UCSD-AML1 (cell line): ENCODE measurements around the gene PRKCA.

Source experiments
- DNase-seq: peaks from one replicate; lab custom pipeline; 2025; ENCODE audit not compliant: unreplicated experiment; lab: John Stamatoyannopoulos, UW

Gene PRKCA

GRCh38 chr17:66538776-66539175, 236.4 kb downstream of the PRKCA start:
- no peak for DNase-seq

- no peak for DNase-seq
These were observed 237.8 kb downstream of the PRKCA start for GRCh38 chr17:66540131-66540781.

GRCh38 chr17:66541461-66542128, 239.2 kb downstream of the PRKCA start:
- DNase-seq, result no peak

- DNase-seq, result no peak
These were observed 239.9 kb downstream of the PRKCA start for GRCh38 chr17:66542129-66542966.

GRCh38 chr17:66542967-66543520, 240.6 kb downstream of the PRKCA start:
- no peak for DNase-seq

GRCh38 chr17:66543526-66543925, 241.1 kb downstream of the PRKCA start:
- no peak for DNase-seq

- no peak for DNase-seq
These were observed 243.5 kb downstream of the PRKCA start for GRCh38 chr17:66545918-66546317.

- DNase-seq, result no peak
These were observed 244.9 kb downstream of the PRKCA start for GRCh38 chr17:66547151-66547865.

GRCh38 chr17:66548158-66548557, 245.7 kb downstream of the PRKCA start:
- DNase-seq, result peak; percentile 46

GRCh38 chr17:66548659-66549310, 246.4 kb downstream of the PRKCA start:
- DNase-seq, result no peak

GRCh38 chr17:66549311-66549704, 246.9 kb downstream of the PRKCA start:
- DNase-seq, result no peak

GRCh38 chr17:66549731-66550207, 247.4 kb downstream of the PRKCA start:
- no peak for DNase-seq

- DNase-seq, result no peak
These were observed 249.4 kb downstream of the PRKCA start for GRCh38 chr17:66551839-66552238.

- DNase-seq, result no peak
These were observed 250.0 kb downstream of the PRKCA start for GRCh38 chr17:66552371-66552770.

- DNase-seq, result no peak
These were observed 253.2 kb downstream of the PRKCA start for GRCh38 chr17:66555605-66556004.

GRCh38 chr17:66557200-66557599, 254.8 kb downstream of the PRKCA start:
- DNase-seq, result no peak

- no peak for DNase-seq
These were observed 255.5 kb downstream of the PRKCA start for GRCh38 chr17:66557886-66558285.

GRCh38 chr17:66560691-66561090, 258.3 kb downstream of the PRKCA start:
- no peak for DNase-seq

- DNase-seq, result no peak
These were observed 259.7 kb downstream of the PRKCA start for GRCh38 chr17:66562119-66562518.

GRCh38 chr17:66564992-66565465, 262.6 kb downstream of the PRKCA start:
- no peak for DNase-seq
